ENCODE results near the gene SCGB1D2. TPM values are rescaled to one million over a fixed set of nuclear protein-coding genes. Genes with fewer than 3 reads are reported as not detected.
A peak's percentile ranks its signal among the peaks of the same experiment; 100 is the strongest.
"Not testable (repeated sequence)": the region's sequence is repeated elsewhere in the genome, so short reads cannot be mapped to it uniquely, and the experiment has no call there.

The SCGB1D2 gene
- total RNA-seq, 6 experiments from 2014 or later, result not detected

DNA sequence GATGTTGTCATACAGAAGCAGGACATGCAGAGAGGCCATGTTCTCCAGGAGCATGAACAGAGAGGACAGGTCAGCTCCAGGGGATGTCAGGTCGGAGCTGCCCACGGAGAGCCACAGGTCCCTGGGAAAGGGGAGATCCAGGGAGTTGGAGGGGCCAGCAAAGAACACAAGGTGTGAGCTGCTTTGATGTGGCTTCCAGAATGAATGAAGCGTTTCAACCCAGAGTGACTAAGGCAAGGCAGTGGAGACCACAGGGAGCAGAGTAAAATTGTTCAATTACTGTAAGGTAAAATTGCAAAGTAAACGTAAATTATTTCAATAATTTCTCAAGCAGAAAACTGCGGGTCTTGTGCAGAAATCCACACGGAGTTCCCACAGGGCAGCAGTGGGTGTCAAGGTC lies 39.1 kb upstream of the SCGB1D2 start:
- no peak overlapping the region for H3K27ac Mint-ChIP-seq
- no peaks in the 10 kb centered on the region for H3K9me3 Mint-ChIP-seq
- H3K4me1 Mint-ChIP-seq (ENCODE audit: low read depth), result no peaks in the 10 kb centered on the region
- H3K27me3 Mint-ChIP-seq (ENCODE audit: insufficient read depth), result peaks cover 6% of the 10 kb centered on the region
- H3K4me3 Mint-ChIP-seq, result no peak overlapping the region
- H3K36me3 Mint-ChIP-seq (ENCODE audit: low read depth), result no peaks in the 10 kb centered on the region
- TF ChIP-seq, protein P1, sequence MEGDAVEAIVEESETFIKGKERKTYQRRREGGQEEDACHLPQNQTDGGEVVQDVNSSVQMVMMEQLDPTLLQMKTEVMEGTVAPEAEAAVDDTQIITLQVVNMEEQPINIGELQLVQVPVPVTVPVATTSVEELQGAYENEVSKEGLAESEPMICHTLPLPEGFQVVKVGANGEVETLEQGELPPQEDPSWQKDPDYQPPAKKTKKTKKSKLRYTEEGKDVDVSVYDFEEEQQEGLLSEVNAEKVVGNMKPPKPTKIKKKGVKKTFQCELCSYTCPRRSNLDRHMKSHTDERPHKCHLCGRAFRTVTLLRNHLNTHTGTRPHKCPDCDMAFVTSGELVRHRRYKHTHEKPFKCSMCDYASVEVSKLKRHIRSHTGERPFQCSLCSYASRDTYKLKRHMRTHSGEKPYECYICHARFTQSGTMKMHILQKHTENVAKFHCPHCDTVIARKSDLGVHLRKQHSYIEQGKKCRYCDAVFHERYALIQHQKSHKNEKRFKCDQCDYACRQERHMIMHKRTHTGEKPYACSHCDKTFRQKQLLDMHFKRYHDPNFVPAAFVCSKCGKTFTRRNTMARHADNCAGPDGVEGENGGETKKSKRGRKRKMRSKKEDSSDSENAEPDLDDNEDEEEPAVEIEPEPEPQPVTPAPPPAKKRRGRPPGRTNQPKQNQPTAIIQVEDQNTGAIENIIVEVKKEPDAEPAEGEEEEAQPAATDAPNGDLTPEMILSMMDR (IDR thresholded peaks at IDR 0.05), result no peak
- DNase-seq, result no peak

DNA sequence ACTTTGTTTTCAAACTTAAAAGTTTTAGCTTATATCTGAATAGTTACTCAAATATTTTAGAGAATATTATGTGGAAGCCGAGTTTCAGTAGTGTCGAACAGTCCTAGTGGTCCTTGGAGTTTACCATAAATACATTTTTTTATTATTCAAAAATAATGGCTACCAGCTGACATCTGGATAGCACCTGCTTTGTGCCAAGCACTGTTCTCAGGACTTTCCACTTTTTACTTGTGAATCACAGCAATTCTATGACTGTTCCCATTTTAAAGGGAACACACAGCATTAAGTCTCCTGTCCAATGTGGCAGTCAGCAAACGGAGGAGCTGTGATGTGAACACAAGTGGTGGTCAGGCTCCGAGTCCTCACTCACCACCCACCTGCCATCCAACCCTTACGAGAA lies 37.6 kb upstream of the SCGB1D2 start:
- H3K36me3 Mint-ChIP-seq (ENCODE audit: low read depth), result no peaks in the 10 kb centered on the region
- H3K27me3 Mint-ChIP-seq (ENCODE audit: insufficient read depth), result peaks cover 7% of the 10 kb centered on the region
- no peaks in the 10 kb centered on the region for H3K4me1 Mint-ChIP-seq (ENCODE audit: low read depth)
- DNase-seq, result no peak
- H3K27ac Mint-ChIP-seq, result no peak overlapping the region
- H3K9me3 Mint-ChIP-seq, result no peaks in the 10 kb centered on the region
- TF ChIP-seq, protein P1 (IDR thresholded peaks at IDR 0.05), result no peak
- no peak overlapping the region for H3K4me3 Mint-ChIP-seq

DNA sequence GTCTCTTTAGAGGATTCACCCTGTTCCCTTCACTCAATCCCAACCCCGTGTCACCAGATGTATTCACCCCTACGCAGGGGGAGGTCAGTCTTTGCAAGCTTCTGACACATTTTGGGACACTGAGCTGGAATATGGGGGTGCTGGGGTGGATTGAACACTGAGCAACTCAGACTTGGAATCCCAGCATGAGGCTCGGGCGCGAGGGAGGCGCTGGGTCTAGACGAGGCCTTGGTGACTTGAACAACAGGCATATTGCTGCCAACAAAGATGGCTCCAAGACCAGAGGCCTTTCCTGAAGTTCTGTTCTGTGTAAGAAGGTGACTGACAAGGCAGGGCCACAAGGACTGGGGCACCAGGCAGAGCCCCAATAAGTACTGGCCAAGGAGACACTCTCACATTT lies 36.6 kb upstream of the SCGB1D2 start:
- DNase-seq, result no peak
- Mint-ChIP-seq H3K36me3 (ENCODE audit: low read depth) (no peaks in the 10 kb centered on the region), H3K9me3 (no peaks in the 10 kb centered on the region), H3K4me1 (ENCODE audit: low read depth) (no peaks in the 10 kb centered on the region), H3K27me3 (ENCODE audit: insufficient read depth) (peaks cover 14% of the 10 kb centered on the region), H3K27ac (no peak overlapping the region), H3K4me3 (no peak overlapping the region)
- TF ChIP-seq, protein P1 (IDR thresholded peaks at IDR 0.05), result no peak

DNA sequence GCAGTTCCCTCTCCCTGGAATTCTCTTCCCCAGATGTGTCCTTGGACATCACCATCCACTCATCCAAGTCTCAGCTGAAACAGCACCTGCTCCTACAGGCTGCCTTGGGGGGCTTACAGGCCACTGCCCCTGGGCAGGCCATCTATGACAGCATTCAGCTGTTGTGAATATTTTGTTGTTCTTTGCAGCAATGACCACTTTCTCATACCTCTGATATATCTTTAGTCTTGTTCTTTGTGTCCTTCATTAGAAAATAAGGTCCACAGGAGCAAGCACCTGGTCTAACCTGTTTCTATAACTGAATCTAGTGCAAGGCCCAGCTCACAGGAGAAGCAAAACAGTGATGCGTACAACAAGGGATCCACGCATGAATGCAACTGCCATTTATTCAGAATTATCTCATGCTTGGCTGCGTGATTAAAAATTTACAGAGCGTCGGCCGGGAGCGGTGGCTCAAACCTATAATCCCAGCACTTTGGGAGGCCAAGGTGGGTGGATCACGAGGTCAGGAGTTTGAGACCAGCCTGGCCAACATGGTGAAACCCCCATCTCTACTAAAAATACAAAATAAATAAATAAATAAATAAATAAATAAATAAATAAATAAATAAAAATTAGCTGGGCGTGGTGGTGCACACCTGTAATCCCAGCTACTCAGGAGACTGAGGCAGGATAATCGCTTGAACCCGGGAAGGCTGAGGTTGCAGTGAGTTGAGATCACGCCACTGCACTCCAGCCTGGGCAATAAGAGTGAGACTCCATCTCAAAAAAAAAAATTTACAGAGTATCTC lies 35.6 kb upstream of the SCGB1D2 start:
- H3K4me3 Mint-ChIP-seq; H3K9me3 Mint-ChIP-seq; H3K4me1 Mint-ChIP-seq (ENCODE audit: low read depth); H3K36me3 Mint-ChIP-seq (ENCODE audit: low read depth); H3K27ac Mint-ChIP-seq; DNase-seq: not testable (repeated sequence)
- H3K27me3 Mint-ChIP-seq (ENCODE audit: insufficient read depth), result peaks cover 21% of the 10 kb centered on the region

DNA sequence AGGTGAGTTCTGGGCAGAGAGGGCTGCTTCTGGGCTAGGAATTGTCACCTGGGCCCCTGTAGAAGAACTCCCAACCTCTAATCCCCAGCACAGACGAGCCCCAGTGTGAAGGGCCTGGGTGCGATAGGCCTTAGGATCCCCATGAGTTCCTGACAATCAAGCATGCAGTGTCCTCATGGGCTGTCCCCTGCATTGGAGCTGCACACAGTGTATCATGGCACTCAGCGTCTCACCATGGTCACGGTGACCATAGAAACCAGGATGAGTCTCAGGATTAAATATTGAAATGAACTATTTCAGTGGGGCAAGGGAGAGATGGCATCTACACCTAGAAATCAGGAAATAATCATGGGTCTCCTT lies 33.3 kb upstream of the SCGB1D2 start:
- TF ChIP-seq, protein P1 (IDR thresholded peaks at IDR 0.05), result no peak
- H3K9me3 Mint-ChIP-seq, result no peaks in the 10 kb centered on the region
- H3K36me3 Mint-ChIP-seq (ENCODE audit: low read depth), result no peaks in the 10 kb centered on the region
- H3K4me1 Mint-ChIP-seq (ENCODE audit: low read depth), result no peaks in the 10 kb centered on the region
- peaks cover 38% of the 10 kb centered on the region for H3K27me3 Mint-ChIP-seq (ENCODE audit: insufficient read depth)
- DNase-seq, result no peak
- H3K27ac Mint-ChIP-seq, result no peak overlapping the region
- H3K4me3 Mint-ChIP-seq, result no peak overlapping the region

DNA sequence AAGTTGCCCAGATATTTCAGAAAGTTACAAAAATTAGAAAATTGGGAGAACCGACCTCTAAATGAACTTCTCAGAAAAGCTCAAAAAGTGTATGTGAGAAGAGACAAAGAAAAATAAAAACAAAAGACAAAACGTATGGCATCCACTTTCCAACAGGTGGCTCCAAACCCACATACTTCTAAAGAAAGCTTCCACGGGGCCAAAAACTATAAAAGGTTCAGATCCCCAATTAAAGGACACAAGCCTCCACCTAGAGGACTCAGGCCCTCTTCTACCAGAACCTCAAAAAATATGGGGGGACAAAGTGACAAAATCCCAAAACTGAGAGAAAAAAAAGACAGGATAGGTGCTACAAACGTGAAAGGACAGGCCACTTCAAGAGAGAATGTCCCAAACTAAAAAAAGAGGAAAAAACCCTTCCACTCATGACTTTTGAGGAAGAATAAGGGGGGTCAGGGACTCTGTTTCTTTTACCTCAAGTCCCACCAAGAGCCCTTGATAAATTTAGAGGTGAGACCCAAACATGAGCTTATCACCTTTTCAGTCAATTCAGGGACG lies 24.8 kb upstream of the SCGB1D2 start:
- no peak overlapping the region for H3K27ac Mint-ChIP-seq
- no peaks in the 10 kb centered on the region for H3K4me1 Mint-ChIP-seq (ENCODE audit: low read depth)
- H3K4me3 Mint-ChIP-seq, result no peak overlapping the region
- TF ChIP-seq, protein P1 (IDR thresholded peaks at IDR 0.05), result peak; percentile 71
- H3K27me3 Mint-ChIP-seq (ENCODE audit: insufficient read depth), result peaks cover 31% of the 10 kb centered on the region
- peak; percentile 3 for DNase-seq
- peaks cover 4% of the 10 kb centered on the region for H3K36me3 Mint-ChIP-seq (ENCODE audit: low read depth)
- peaks cover 5% of the 10 kb centered on the region for H3K9me3 Mint-ChIP-seq
